Tibial nerve (tissue), 4 donors: ENCODE measurements around the gene PPP6R2. TPM values are rescaled to one million over a fixed set of nuclear protein-coding genes. Genes with fewer than 3 reads are reported as not detected.

ENCODE experiments used
- DNase-seq, 2 donors: peaks; one replicate each; pipeline ENCODE4 v3.0.0-alpha.2; 2019; ENCODE audit warnings: low spot score in 2 of 2
- H3K27ac ChIP-seq, 4 donors: fragments of 200-600 bp; sonication (generic) in 3 of 4; one replicate each; pipeline ENCODE4 v1.5.1; 2017 to 2019; ENCODE audit warnings: mild to moderate bottlenecking in 1 of 4
- H3K27me3 ChIP-seq, 2 donors: fragments of 200-600 bp; sonication (generic) in 1 of 2; one replicate each; pipeline versions ENCODE4 v1.5.1 to v1.6.0; 2017 to 2019
- H3K36me3 ChIP-seq, 3 donors: fragments of 200-600 bp; sonication (generic); one replicate each; pipeline ENCODE4 v1.5.1; 2018 to 2019
- H3K4me1 ChIP-seq, 4 donors: fragments of 200-600 bp; sonication (generic) in 3 of 4; one replicate each; pipeline ENCODE4 v1.5.1; 2017 to 2019
- H3K4me3 ChIP-seq, 4 donors: fragments of 200-600 bp; sonication (generic) in 3 of 4; one replicate each; pipeline ENCODE4 v1.5.1; 2017 to 2019; ENCODE audit warnings: mild to moderate bottlenecking in 1 of 4, moderate library complexity in 1 of 4
- H3K9me3 ChIP-seq, 4 donors: fragments of 200-600 bp; sonication (generic) in 3 of 4; one replicate each; pipeline ENCODE4 v1.5.1; 2017 to 2019
- CTCF ChIP-seq, 5 experiments: fragments of 200-600 bp in 3 of 5; fragments of 450-650 bp in 2 of 5; sonication (generic) in 3 of 5; IDR thresholded peaks; one replicate each; pipeline ENCODE4 v1.5.1; 2016 to 2019; ENCODE audit warnings: antibody characterized with exemption in 5 of 5, mild to moderate bottlenecking in 3 of 5, moderate library complexity in 2 of 5
- EP300 ChIP-seq, 2 donors: sonication (generic); formaldehyde crosslinking; IDR thresholded peaks; one replicate each; pipeline ENCODE4 v1.6.1; 2017; ENCODE audit warnings: antibody characterized with exemption in 2 of 2, mild to moderate bottlenecking in 1 of 2
- POLR2A ChIP-seq, 2 donors: fragments of 450-650 bp; IDR thresholded peaks; one replicate each; pipeline ENCODE4 v1.6.1; 2017; ENCODE audit warnings: antibody characterized with exemption in 2 of 2, mild to moderate bottlenecking in 2 of 2, moderate library complexity in 2 of 2
- WGBS, 2 donors: methylation state at CpG; one replicate each; pipeline ENCODE4 v1.1.5; 2018; 5-methylcytosine and 5-hydroxymethylcytosine counted together
- total RNA-seq, 4 donors: library from RNA; depleted of rRNA; stranded (reverse); fragments of >200 nt; gene quantifications; one replicate each; pipeline ENCODE4 v1.1.0, GENCODE V29; 2016

The PPP6R2 gene
- total RNA-seq, 4 donors from 2014 or later: 55.9 to 112 (median 76.7) TPM

DNA sequence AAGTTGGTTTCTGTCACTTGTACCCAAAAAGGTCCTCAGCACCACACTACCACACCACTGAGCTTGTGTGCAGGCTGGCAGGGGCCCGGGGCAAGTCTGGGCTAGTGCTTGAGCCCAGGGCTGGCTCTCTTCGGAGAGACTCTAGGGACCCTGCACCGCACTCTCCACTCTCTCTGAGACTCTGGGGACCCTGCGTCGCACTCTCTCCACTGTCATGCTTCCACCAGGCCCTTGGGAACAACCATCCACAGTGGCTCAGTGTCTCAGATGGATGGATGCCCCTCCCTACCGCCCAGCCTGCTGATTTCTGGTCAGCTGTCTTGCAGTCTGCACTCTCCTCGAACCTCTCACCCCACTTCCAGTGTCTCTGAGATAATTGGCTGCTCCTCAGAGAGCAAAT is 133.7 kb downstream of the PPP6R2 start:
- Histone ChIP-seq H3K36me3 (no peaks in the 10 kb centered on the region), H3K9me3 (no peaks in the 10 kb centered on the region), H3K4me3 (no peak overlapping the region), H3K4me1 (peaks cover 5 to 39% (median 28%) of the 10 kb centered on the region in 4 donors), H3K27ac (no peak overlapping the region), H3K27me3 (peaks cover 0 to 19% of the 10 kb centered on the region in 2 donors)
- TF ChIP-seq POLR2A (IDR thresholded peaks at IDR 0.05) (no peak), CTCF (IDR thresholded peaks at IDR 0.05) (no peak)
- WGBS, 2 donors: 72 to 74% methylated on average over 7 of the region's 7 CpGs
- no peak for DNase-seq

DNA sequence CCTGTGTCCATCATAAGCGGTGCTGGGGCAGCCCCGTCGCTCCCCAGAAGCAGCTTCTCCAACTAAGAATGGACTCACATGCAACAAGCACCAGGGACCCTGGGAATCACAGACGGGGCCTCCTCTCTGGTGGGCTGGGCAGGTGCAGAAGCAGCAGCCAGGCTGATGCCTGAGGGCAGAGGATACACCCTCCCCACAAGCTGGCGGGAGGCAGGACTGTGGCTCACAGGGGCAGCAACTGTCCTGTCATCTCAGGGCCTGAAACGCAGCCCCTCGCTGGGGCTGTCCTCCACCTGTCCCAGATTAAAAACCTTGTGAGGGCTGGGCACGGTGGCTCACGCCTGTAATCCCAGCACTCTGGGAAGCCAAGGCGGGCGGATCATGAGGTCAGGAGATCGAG is 134.8 kb downstream of the PPP6R2 start:
- DNase-seq: no peak
- Histone ChIP-seq H3K27ac (no peak overlapping the region), H3K4me1 (peaks cover 5 to 31% (median 21%) of the 10 kb centered on the region in 4 donors), H3K36me3 (no peaks in the 10 kb centered on the region), H3K4me3 (no peak overlapping the region), H3K9me3 (no peaks in the 10 kb centered on the region), H3K27me3 (peaks cover 4 to 30% of the 10 kb centered on the region in 2 donors)
- TF ChIP-seq CTCF (IDR thresholded peaks at IDR 0.05): no peak
- TF ChIP-seq EP300 (IDR thresholded peaks at IDR 0.05): no peak
- TF ChIP-seq POLR2A (IDR thresholded peaks at IDR 0.05): no peak
- 89 to 92% methylated on average over 12 of the region's 12 CpGs for WGBS, 2 donors

DNA sequence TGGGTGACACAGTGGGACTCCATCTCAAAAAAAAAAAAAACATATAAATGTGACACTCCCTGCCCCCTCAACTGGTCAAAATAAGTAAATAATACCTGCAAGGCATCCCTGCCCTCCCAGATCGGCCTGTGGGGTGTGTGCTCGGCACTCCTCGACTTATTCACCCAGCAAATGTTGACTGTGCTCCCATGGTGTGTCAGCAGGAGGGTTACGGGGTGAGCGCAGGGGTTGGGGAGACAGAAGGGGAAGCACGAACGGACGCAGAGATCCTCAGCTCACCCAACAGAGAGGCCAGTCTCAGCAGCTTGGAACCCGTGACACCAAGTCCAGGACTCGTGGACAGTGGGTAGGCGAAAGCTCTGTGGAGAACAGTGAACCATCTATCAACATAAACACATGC is 136.6 kb downstream of the PPP6R2 start:
- WGBS, 2 donors: 68 to 69% methylated on average over 11 of the region's 11 CpGs
- TF ChIP-seq CTCF (IDR thresholded peaks at IDR 0.05) (no peak), POLR2A (IDR thresholded peaks at IDR 0.05) (no peak), EP300 (IDR thresholded peaks at IDR 0.05) (no peak)
- no peak overlapping the region for H3K27ac ChIP-seq
- no peaks in the 10 kb centered on the region for H3K9me3 ChIP-seq
- peaks cover 0 to 20% (median 12%) of the 10 kb centered on the region in 4 donors for H3K4me1 ChIP-seq
- no peaks in the 10 kb centered on the region for H3K36me3 ChIP-seq
- DNase-seq: no peak
- H3K4me3 ChIP-seq: no peak overlapping the region
- H3K27me3 ChIP-seq: peaks cover 4 to 48% of the 10 kb centered on the region in 2 donors

GRCh38 chr22:50481045-50481439 is 137.9 kb downstream of the PPP6R2 start:
- no peak for DNase-seq
- WGBS, 2 donors: 4 to 10% methylated on average over 20 to 27 of the region's 45 CpGs

More at GRCh38 chr22:50481045-50481439, 137.9 kb downstream of the PPP6R2 start:
- Histone ChIP-seq H3K4me1 (peaks cover 0 to 14% (median 7%) of the 10 kb centered on the region in 4 donors), H3K36me3 (no peaks in the 10 kb centered on the region), H3K27ac (peak overlapping the region in 1 of 4 donors; percentile 45), H3K4me3 (peak overlapping the region in 2 of 4 donors; percentile 36 to 43), H3K27me3 (peaks cover 4 to 58% of the 10 kb centered on the region in 2 donors), H3K9me3 (no peaks in the 10 kb centered on the region)
- TF ChIP-seq EP300 (IDR thresholded peaks at IDR 0.05) (no peak), CTCF (IDR thresholded peaks at IDR 0.05) (no peak), POLR2A (IDR thresholded peaks at IDR 0.05) (no peak)
